DOHH2 (cell line): ENCODE results near the gene RIMBP2.

ENCODE experiments used
- EZH2phosphoT487 ChIP-seq: fragments of 200-600 bp; sonication (generic); IDR thresholded peaks from 2 replicates; pipeline ENCODE4 v1.6.1; 2017; ENCODE audit warnings: borderline replicate concordance, mild to moderate bottlenecking, antibody characterized with exemption, low read length, moderate library complexity, mixed read lengths
- TF ChIP-seq, protein P1 (sequence below): fragments of 200-600 bp; sonication (generic); IDR thresholded peaks from one replicate; pipeline ENCODE4 v1.5.1; 2014; ENCODE audit warnings: antibody characterized with exemption, mild to moderate bottlenecking, low read depth, low read length; ENCODE audit not compliant: poor library complexity, severe bottlenecking

DNA sequence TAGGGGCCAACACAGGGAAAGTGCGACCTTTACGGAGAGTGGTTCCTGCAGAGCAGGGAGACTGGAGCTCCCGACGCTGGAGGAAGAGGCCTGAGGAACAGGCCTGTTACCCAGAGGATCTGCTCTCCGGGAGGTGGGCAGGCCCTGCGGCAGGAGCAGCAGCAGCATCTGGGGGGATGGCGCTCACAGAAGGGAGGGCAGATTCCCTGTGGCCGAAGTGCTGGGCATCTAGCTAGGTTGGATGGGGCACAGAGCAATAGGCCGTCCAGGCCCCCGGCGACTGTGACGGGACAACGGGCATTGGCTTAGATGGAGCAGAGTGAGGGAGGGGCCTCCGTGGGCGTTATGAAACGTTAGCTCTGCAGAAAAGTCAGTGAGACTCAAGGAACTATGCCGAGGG is 242.8 kb downstream of the RIMBP2 start:
- TF ChIP-seq, protein P1, sequence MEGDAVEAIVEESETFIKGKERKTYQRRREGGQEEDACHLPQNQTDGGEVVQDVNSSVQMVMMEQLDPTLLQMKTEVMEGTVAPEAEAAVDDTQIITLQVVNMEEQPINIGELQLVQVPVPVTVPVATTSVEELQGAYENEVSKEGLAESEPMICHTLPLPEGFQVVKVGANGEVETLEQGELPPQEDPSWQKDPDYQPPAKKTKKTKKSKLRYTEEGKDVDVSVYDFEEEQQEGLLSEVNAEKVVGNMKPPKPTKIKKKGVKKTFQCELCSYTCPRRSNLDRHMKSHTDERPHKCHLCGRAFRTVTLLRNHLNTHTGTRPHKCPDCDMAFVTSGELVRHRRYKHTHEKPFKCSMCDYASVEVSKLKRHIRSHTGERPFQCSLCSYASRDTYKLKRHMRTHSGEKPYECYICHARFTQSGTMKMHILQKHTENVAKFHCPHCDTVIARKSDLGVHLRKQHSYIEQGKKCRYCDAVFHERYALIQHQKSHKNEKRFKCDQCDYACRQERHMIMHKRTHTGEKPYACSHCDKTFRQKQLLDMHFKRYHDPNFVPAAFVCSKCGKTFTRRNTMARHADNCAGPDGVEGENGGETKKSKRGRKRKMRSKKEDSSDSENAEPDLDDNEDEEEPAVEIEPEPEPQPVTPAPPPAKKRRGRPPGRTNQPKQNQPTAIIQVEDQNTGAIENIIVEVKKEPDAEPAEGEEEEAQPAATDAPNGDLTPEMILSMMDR: no peak
- TF ChIP-seq EZH2phosphoT487: no peak
